Panc1 (cell line): ENCODE results near the gene MGAT5.

Experiments
- CTCF ChIP-seq: fragments of 450-650 bp; IDR thresholded peaks from 2 replicates; pipeline ENCODE4 v1.5.1; 2017; ENCODE audit warnings: mild to moderate bottlenecking
- REST ChIP-seq, 2 experiments: IDR thresholded peaks; 2 replicates each; pipeline ENCODE4 v1.6.1; 2011 to 2012; ENCODE audit warnings: low read depth in 2 of 2, control low read depth in 1 of 2, low read length in 1 of 2, mild to moderate bottlenecking in 1 of 2, moderate library complexity in 1 of 2; ENCODE audit not compliant: insufficient read depth in 1 of 2
- SIN3A ChIP-seq: IDR thresholded peaks from 2 replicates; pipeline ENCODE4 v1.6.1; 2012; ENCODE audit warnings: low read depth, mild to moderate bottlenecking, low read length, moderate library complexity, borderline replicate concordance; ENCODE audit not compliant: insufficient read depth

- TF ChIP-seq CTCF (peak; percentile 89), REST (IDR thresholded peaks at IDR 0.05; ENCODE audit: insufficient read depth in 1 of 2, low read depth in 2 of 2, low read length in 1 of 2) (no peak), SIN3A (no peak)
These were observed 206.7 kb downstream of the MGAT5 start for GRCh38 chr2:134460583-134460998.
